A673 (cell line): Measurements from ENCODE around the gene NUMA1. TPM values are rescaled to one million over a fixed set of nuclear protein-coding genes. Genes with fewer than 3 reads are reported as not detected.

Experiments used
- BruUV-seq: library from RNA; stranded (reverse); fragments of 400-500 nt; replicated peaks from 2 replicates; lab custom pipeline; 2021; lab: Mats Ljungman, UMichigan
- CTCF ChIA-PET: fragments of 300-600 bp; sonication (Branson Sonifier 250); formaldehyde crosslinking; loops from one replicate; lab custom pipeline; 2022; ENCODE audit warnings: antibody characterized with exemption; lab: Charles Lee
- POLR2A ChIA-PET: fragments of 300-600 bp; sonication (Branson Sonifier 250); formaldehyde crosslinking; loops from one replicate; lab custom pipeline; 2022; ENCODE audit warnings: antibody characterized with exemption; ENCODE audit not compliant: low non-redundant PET; lab: Charles Lee
- DNase-seq: peaks from one replicate; pipeline ENCODE4 v3.0.0-alpha.2; 2015; ENCODE audit warnings: low spot score
- H3K27ac ChIP-seq: fragments of 200-600 bp; sonication (generic); 2 replicates; pipeline ENCODE4 v1.5.1; 2016; ENCODE audit warnings: mixed run types, low read depth, mild to moderate bottlenecking, mixed read lengths, antibody characterized with exemption, low read length; ENCODE audit not compliant: poor library complexity, severe bottlenecking
- H3K27me3 ChIP-seq: fragments of 200-600 bp; sonication (generic); replicated peaks from 2 replicates; pipeline ENCODE4 v1.6.1; 2017; ENCODE audit warnings: mixed run types, low read depth, mild to moderate bottlenecking, mixed read lengths, antibody characterized with exemption, low read length; ENCODE audit not compliant: insufficient read depth, poor library complexity
- H3K36me3 ChIP-seq: fragments of 200-600 bp; sonication (generic); 2 replicates; pipeline ENCODE4 v1.6.1; 2016; ENCODE audit warnings: mixed run types, mild to moderate bottlenecking, mixed read lengths, antibody characterized with exemption, low read length; ENCODE audit not compliant: insufficient read depth, poor library complexity, severe bottlenecking
- H3K4me1 ChIP-seq: fragments of 200-600 bp; sonication (generic); 2 replicates; pipeline ENCODE4 v1.6.1; 2017; ENCODE audit warnings: mixed run types, mild to moderate bottlenecking, mixed read lengths, antibody characterized with exemption, low read length; ENCODE audit not compliant: insufficient read depth, poor library complexity, severe bottlenecking
- H3K4me3 ChIP-seq: fragments of 200-600 bp; sonication (generic); 2 replicates; pipeline ENCODE4 v1.5.1; 2016; ENCODE audit warnings: low read depth, mixed run types, mild to moderate bottlenecking, mixed read lengths, low read length; ENCODE audit not compliant: poor library complexity, severe bottlenecking
- H3K9me3 ChIP-seq: fragments of 200-600 bp; sonication (generic); 2 replicates; pipeline ENCODE4 v1.6.1; 2016; ENCODE audit warnings: mixed run types, low read depth, mild to moderate bottlenecking, mixed read lengths, antibody characterized with exemption, low read length; ENCODE audit not compliant: poor library complexity, severe bottlenecking
- CTCF ChIP-seq: fragments of 300-800, 200-600 bp; sonication (generic); conservative IDR thresholded peaks from 2 replicates; pipeline ENCODE4 v1.5.1; 2017; ENCODE audit warnings: low read depth, mild to moderate bottlenecking, antibody characterized with exemption, low read length, moderate library complexity, mixed read lengths
- EZH2 ChIP-seq: fragments of 200-600 bp; sonication (generic); IDR thresholded peaks from 2 replicates; pipeline ENCODE4 v1.6.1; 2017; ENCODE audit warnings: borderline replicate concordance, low read depth, mild to moderate bottlenecking, mixed read lengths, antibody characterized with exemption, low read length; ENCODE audit not compliant: poor library complexity, severe bottlenecking
- intact Hi-C: fragments of 100-400 bp; cut with micrococcal nuclease; formaldehyde crosslinking; loops from one replicate; pipeline ENCODE4 v1.10.0; 2022; ENCODE audit not compliant: unreplicated experiment
- total RNA-seq: library from RNA; stranded (reverse); gene quantifications from 2 replicates; pipeline ENCODE4 v1.2.3, GENCODE V29; 2021

The NUMA1 gene
- total RNA-seq, 1 experiment from 2014 or later, result 216 TPM

GRCh38 chr11:71992136-71992730 is 88.1 kb downstream of the NUMA1 start:
- Histone ChIP-seq H3K27ac (no peak overlapping the region), H3K9me3 (no peaks in the 10 kb centered on the region), H3K36me3 (peaks cover 8% of the 10 kb centered on the region), H3K27me3 (no peaks in the 10 kb centered on the region), H3K4me3 (no peak overlapping the region), H3K4me1 (no peaks in the 10 kb centered on the region)
- intact Hi-C loops, result no loop called here
- BruUV-seq, result no TSS peak
- POLR2A ChIA-PET, result no interaction called here
- TF ChIP-seq EZH2, result no peak
- TF ChIP-seq CTCF, result no peak
- CTCF ChIA-PET, result no interaction called here
- DNase-seq, result no peak

GRCh38 chr11:71991494-71991893 is 88.8 kb downstream of the NUMA1 start:
- BruUV-seq, result no TSS peak
- Histone ChIP-seq H3K27ac (no peak overlapping the region), H3K9me3 (no peaks in the 10 kb centered on the region), H3K4me1 (no peaks in the 10 kb centered on the region), H3K27me3 (no peaks in the 10 kb centered on the region), H3K4me3 (no peak overlapping the region), H3K36me3 (peaks cover 8% of the 10 kb centered on the region)
- intact Hi-C loops, result no loop called here
- POLR2A ChIA-PET, result no interaction called here
- no peak for DNase-seq
- TF ChIP-seq CTCF, result no peak
- TF ChIP-seq EZH2, result no peak
- CTCF ChIA-PET, result no interaction called here

GRCh38 chr11:71990701-71991100 is 89.6 kb downstream of the NUMA1 start:
- DNase-seq, result no peak
- no TSS peak for BruUV-seq
- H3K27ac ChIP-seq, result no peak overlapping the region
- no peaks in the 10 kb centered on the region for H3K9me3 ChIP-seq
- intact Hi-C loops, result no loop called here
- H3K4me3 ChIP-seq, result no peak overlapping the region
- TF ChIP-seq EZH2 (no peak), CTCF (no peak)
- ChIA-PET POLR2A (no interaction called here), CTCF (no interaction called here)
- no peaks in the 10 kb centered on the region for H3K4me1 ChIP-seq
- H3K27me3 ChIP-seq, result no peaks in the 10 kb centered on the region
- H3K36me3 ChIP-seq, result peaks cover 8% of the 10 kb centered on the region
